K562 (cell line): ENCODE results near the gene PHACTR2. TPM values are rescaled to one million over a fixed set of nuclear protein-coding genes. Genes with fewer than 3 reads are reported as not detected.
A peak's percentile ranks its signal among the peaks of the same experiment; 100 is the strongest.

Experiments used
- CBX3 ChIP-seq, 2 experiments: IDR thresholded peaks; 1 replicate in 1 of 2; 2 replicates in 1 of 2; pipeline ENCODE4 v1.6.1; 2012; ENCODE audit warnings: inconsistent platforms in 2 of 2, low read length in 2 of 2, borderline replicate concordance in 1 of 2, control low read depth in 1 of 2
- CCNT2 ChIP-seq: IDR thresholded peaks from 2 replicates; pipeline ENCODE4 v1.6.1; 2011; ENCODE audit warnings: borderline replicate concordance, low read depth, mild to moderate bottlenecking, moderate library complexity, mixed read lengths, low read length; ENCODE audit not compliant: insufficient read length; ENCODE audit errors: extremely low read depth
- JUND ChIP-seq, 2 experiments: IDR thresholded peaks; 2 replicates in 1 of 2; 3 replicates in 1 of 2; pipeline ENCODE4 v1.6.1; 2011; ENCODE audit warnings: borderline replicate concordance in 2 of 2, low read depth in 2 of 2, low read length in 2 of 2, improper control_type of control experiment in 1 of 2, missing biosample characterization in 1 of 2, missing genetic modification characterization in 1 of 2, missing genetic modification reagents in 1 of 2
- KLF10 ChIP-seq: fragments of 250-450 bp; sonication (Bioruptor Pico); IDR thresholded peaks from 2 replicates; pipeline ENCODE4 v1.6.1; 2021; ENCODE audit warnings: matching md5 sums
- LCOR ChIP-seq: sonication (generic); formaldehyde crosslinking; IDR thresholded peaks from 2 replicates; pipeline ENCODE4 v1.8.0; 2022; ENCODE audit warnings: mild to moderate bottlenecking, missing genetic modification reagents
- PBX2 ChIP-seq, 2 experiments: IDR thresholded peaks in 1 of 2; conservative IDR thresholded peaks in 1 of 2; 2 replicates each; pipeline ENCODE4 v1.6.1; 2016; ENCODE audit warnings: low read depth in 2 of 2, mild to moderate bottlenecking in 1 of 2, missing compliant biosample characterization in 1 of 2, missing genetic modification characterization in 1 of 2, moderate library complexity in 1 of 2
- SMAD4 ChIP-seq: fragments of 250-450 bp; sonication (Bioruptor Pico); conservative IDR thresholded peaks from 2 replicates; pipeline ENCODE4 v1.8.0; 2021; ENCODE audit warnings: inconsistent platforms, mild to moderate bottlenecking, moderate library complexity
- TCF3 ChIP-seq: sonication (generic); formaldehyde crosslinking; IDR thresholded peaks from 2 replicates; pipeline ENCODE4 v1.4.0; 2020; ENCODE audit warnings: mild to moderate bottlenecking, missing genetic modification reagents
- TEAD4 ChIP-seq, 2 experiments: sonication (generic) in 1 of 2; formaldehyde crosslinking in 1 of 2; IDR thresholded peaks; 2 replicates each; pipeline versions ENCODE4 v1.6.1 to v1.8.0; 2012 to 2022; ENCODE audit warnings: borderline replicate concordance in 1 of 2, inconsistent platforms in 1 of 2, low read length in 1 of 2, mild to moderate bottlenecking in 1 of 2, missing genetic modification reagents in 1 of 2
- ZBTB1 ChIP-seq: sonication (generic); formaldehyde crosslinking; IDR thresholded peaks from 2 replicates; pipeline ENCODE4 v1.8.1; 2023; ENCODE audit warnings: missing genetic modification reagents, low read depth, mild to moderate bottlenecking, borderline replicate concordance
- ZNF239 ChIP-seq: fragments of 250-450 bp; sonication (Bioruptor Pico); IDR thresholded peaks from 2 replicates; pipeline ENCODE4 v1.4.0; 2020; ENCODE audit warnings: mild to moderate bottlenecking
- ZNF583 ChIP-seq: fragments of 250-450 bp; sonication (Bioruptor Pico); IDR thresholded peaks from 2 replicates; pipeline ENCODE4 v1.4.0; 2020
- ZNF780A ChIP-seq: fragments of 250-450 bp; sonication (Bioruptor Pico); IDR thresholded peaks from 2 replicates; pipeline ENCODE4 v1.5.0; 2021; ENCODE audit warnings: mild to moderate bottlenecking
- polyA plus RNA-seq, 8 experiments: library from polyadenylated mRNA; depleted of rRNA in 4 of 8; stranded (reverse) in 5 of 8; unstranded in 3 of 8; fragments of >200 nt; fragmentation: Nextera tagmentation in 2 of 8; fragmentation: Illumina TruSeq in 1 of 8; extraction: Ambion mirVana in 2 of 8; extraction: Trizol in 1 of 8; gene quantifications; 2 replicates each; pipeline versions ENCODE4 v1.2.1 to v1.2.3, GENCODE V29; 2011 to 2014; ENCODE audit warnings: inconsistent platforms in 1 of 8, missing spikeins in 1 of 8
- total RNA-seq, 7 experiments: library from RNA; depleted of rRNA in 6 of 7; stranded (reverse); fragments of >200 nt in 6 of 7; fragmentation: Illumina TruSeq in 2 of 7; extraction: Trizol in 2 of 7; gene quantifications; 2 replicates each; pipeline versions ENCODE4 v1.2.1 to v1.2.3, GENCODE V29; 2011 to 2021; ENCODE audit warnings: low replicate concordance in 1 of 7
- TF ChIP-seq, protein P1 (sequence below), 2 experiments: fragments of 450-650 bp; formaldehyde crosslinking in 1 of 2; IDR thresholded peaks; 2 replicates each; pipeline versions ENCODE4 v1.4.0 to v1.6.1; 2014 to 2020; ENCODE audit warnings: mild to moderate bottlenecking in 2 of 2, borderline replicate concordance in 1 of 2, low read depth in 1 of 2

Gene PHACTR2
- total and polyA plus RNA-seq, 9 of the 15 experiments (the other 6 are each of a cell fraction or from before 2014, with no cell fraction given), result 5.3 to 52.5 (median 22.9) TPM

GRCh38 chr6:143806282-143807102, 128.7 kb downstream of the PHACTR2 start (continued):
- TF ChIP-seq, protein P1, sequence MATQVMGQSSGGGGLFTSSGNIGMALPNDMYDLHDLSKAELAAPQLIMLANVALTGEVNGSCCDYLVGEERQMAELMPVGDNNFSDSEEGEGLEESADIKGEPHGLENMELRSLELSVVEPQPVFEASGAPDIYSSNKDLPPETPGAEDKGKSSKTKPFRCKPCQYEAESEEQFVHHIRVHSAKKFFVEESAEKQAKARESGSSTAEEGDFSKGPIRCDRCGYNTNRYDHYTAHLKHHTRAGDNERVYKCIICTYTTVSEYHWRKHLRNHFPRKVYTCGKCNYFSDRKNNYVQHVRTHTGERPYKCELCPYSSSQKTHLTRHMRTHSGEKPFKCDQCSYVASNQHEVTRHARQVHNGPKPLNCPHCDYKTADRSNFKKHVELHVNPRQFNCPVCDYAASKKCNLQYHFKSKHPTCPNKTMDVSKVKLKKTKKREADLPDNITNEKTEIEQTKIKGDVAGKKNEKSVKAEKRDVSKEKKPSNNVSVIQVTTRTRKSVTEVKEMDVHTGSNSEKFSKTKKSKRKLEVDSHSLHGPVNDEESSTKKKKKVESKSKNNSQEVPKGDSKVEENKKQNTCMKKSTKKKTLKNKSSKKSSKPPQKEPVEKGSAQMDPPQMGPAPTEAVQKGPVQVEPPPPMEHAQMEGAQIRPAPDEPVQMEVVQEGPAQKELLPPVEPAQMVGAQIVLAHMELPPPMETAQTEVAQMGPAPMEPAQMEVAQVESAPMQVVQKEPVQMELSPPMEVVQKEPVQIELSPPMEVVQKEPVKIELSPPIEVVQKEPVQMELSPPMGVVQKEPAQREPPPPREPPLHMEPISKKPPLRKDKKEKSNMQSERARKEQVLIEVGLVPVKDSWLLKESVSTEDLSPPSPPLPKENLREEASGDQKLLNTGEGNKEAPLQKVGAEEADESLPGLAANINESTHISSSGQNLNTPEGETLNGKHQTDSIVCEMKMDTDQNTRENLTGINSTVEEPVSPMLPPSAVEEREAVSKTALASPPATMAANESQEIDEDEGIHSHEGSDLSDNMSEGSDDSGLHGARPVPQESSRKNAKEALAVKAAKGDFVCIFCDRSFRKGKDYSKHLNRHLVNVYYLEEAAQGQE (IDR thresholded peaks at IDR 0.05; ENCODE audit: borderline replicate concordance), result no peak; the same call in 1 of the 2 replicates
- TF ChIP-seq, protein P1 (CRISPR knock-in tag; IDR thresholded peaks at IDR 0.05; ENCODE audit: low read depth), result no peak
- TF ChIP-seq SMAD4 (CRISPR knock-in tag) (peak; percentile 93), JUND (IDR thresholded peaks at IDR 0.05; ENCODE audit: borderline replicate concordance, low read depth, low read length) (peak; percentile 100), JUND (tag; IDR thresholded peaks at IDR 0.05; ENCODE audit: borderline replicate concordance, low read depth, low read length) (peak; percentile 97), ZBTB1 (no peak), ZNF583 (CRISPR knock-in tag) (peak; percentile 93), CCNT2 (peak; percentile 60), LCOR (CRISPR knock-in tag) (no peak), TCF3 (CRISPR knock-in tag) (peak; percentile 75), ZNF780A (no peak), CBX3 (IDR thresholded peaks at IDR 0.05; ENCODE audit: borderline replicate concordance in 1 of 2, low read length in 2 of 2) (peak in 1 of 2 experiments; percentile 88; a peak in 2 of 3 replicates), KLF10 (no peak), TEAD4 (IDR thresholded peaks at IDR 0.05; ENCODE audit: low read length) (peak; percentile 92), TEAD4 (CRISPR knock-in tag; IDR thresholded peaks at IDR 0.05; ENCODE audit: borderline replicate concordance) (no peak), ZNF239 (CRISPR knock-in tag) (peak; percentile 86), PBX2 (CRISPR knock-in tag; IDR thresholded peaks at IDR 0.05; ENCODE audit: low read depth) (no peak), PBX2 (tag; conservative IDR thresholded peaks at IDR 0.05; ENCODE audit: low read depth) (no peak; the same call in 1 of the 2 replicates)
